GM18498 (cell line): ENCODE results near the gene MORC4.

Experiments used
- ATAC-seq: cut with Tn5 transposase; IDR thresholded peaks from one replicate; pipeline ENCODE4 v1.9.1; 2021; ENCODE audit warnings: mild to moderate bottlenecking, moderate library complexity; ENCODE audit not compliant: unreplicated experiment

Gene MORC4

DNA sequence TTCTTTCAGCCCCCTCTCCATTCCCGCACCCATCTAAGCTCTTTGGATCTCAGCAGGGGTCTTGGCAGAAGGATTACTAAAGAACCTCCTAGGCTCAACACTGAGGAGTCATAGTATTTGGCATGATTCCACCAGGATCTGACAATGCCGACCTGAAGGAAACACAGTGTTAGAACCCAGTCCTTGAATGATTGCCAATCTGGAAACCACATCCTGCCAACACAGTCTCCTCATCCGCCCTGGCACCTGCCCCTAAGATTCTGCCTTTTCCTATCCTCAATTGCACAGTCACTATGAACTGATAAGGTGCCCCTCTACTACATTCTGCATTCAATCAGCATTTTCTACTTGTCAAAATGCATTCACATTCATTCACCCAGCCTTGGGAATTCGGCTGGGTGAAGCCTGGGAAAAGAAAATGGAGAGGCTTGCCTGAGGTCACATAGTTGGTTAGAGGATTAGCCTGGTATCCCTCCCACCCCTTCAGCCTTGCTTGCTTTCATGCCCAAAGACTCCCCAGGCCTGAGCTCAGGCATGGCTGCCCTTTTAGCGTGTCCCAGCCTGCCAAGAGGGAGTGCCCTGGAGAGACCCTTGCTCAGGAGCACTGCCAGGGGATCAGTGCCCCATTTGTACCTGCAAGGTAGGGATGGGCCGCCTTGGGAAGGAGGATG, 82.0 kb downstream of the MORC4 start:
- no peak for ATAC-seq

GRCh38 chrX:106912864-106913263, 87.1 kb downstream of the MORC4 start:
- ATAC-seq = no peak

GRCh38 chrX:106906361-106906760, 93.7 kb downstream of the MORC4 start:
- no peak for ATAC-seq

DNA sequence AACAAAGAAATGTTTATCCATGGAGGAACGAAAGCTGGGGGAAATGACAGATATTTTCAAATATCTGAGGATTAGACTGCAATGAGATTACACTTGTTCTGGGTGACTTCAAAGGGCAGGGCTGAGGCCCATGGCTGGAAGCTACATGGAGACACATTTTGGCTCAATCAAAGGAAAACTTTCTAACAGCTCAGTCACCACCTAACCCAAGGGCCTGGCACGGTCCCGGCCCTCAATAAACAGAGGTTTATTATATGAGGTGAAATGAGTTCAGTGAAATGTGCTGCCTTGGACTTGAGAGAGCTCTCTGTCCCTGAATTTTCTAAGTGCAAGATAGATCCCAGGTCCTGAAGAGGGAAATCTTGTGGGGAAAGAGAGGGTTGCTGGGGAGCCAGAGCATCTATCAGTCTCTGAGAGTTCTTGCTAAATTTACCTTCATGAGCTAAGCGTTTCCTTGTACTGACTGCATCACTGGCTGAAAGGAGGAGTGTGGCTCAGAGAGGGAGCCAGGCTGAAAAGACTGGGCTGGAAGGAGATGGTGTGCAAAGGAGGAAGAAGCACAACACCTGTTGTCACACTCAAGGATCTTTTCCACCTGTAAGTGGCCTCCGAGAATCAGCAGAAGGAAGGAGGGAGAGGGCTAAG, 94.8 kb downstream of the MORC4 start:
- ATAC-seq = no peak

DNA sequence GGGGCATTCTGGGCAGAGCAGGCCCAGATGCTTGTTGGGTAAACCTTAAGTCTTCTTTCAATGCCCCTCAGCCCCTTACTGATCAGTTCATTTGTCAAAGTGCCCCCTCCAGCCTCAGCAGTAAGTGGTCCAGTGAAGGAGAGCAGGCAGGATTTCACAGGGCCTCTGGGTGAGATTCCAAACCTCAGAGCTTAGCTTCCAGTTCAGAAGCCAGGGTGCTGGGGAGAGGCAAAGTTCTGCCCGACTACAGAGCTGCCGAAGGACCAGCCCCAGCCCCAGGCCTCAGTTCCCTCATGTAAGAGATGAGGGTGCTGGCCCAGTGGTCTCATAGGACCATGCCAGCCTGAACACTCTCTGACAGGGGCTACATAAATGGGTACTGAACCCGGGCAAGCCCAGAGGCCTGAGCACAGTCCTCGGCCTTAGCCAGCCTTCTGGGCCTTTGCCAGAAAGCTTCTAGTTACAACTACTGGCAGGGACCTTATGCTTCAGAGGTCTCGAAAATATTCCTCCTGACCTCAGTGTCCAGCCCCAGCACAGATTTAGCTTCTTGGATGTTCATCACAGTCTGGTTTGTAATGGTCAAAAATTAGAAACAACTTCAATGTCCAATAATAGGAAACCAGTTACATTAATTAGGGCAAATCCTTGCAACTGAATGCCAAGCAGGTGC, 96.0 kb downstream of the MORC4 start:
- no peak for ATAC-seq

GRCh38 chrX:106903291-106903824, 96.7 kb downstream of the MORC4 start, which contains the start of gene RIPPLY1:
Gene RIPPLY1 (minus strand): TSS chrX:106903341. CDS start chrX:106903287, 54 bp downstream.
- no peak for ATAC-seq

GRCh38 chrX:106902684-106903083, 97.3 kb downstream of the MORC4 start:
- no peak for ATAC-seq

GRCh38 chrX:106901781-106902219, 98.2 kb downstream of the MORC4 start:
- ATAC-seq = no peak

- ATAC-seq = no peak
Observed at GRCh38 chrX:106901341-106901740, 98.7 kb downstream of the MORC4 start.

- ATAC-seq = no peak
Observed at GRCh38 chrX:106899841-106900240, 100.2 kb downstream of the MORC4 start.

GRCh38 chrX:106899276-106899675, 100.7 kb downstream of the MORC4 start:
- no peak for ATAC-seq

DNA sequence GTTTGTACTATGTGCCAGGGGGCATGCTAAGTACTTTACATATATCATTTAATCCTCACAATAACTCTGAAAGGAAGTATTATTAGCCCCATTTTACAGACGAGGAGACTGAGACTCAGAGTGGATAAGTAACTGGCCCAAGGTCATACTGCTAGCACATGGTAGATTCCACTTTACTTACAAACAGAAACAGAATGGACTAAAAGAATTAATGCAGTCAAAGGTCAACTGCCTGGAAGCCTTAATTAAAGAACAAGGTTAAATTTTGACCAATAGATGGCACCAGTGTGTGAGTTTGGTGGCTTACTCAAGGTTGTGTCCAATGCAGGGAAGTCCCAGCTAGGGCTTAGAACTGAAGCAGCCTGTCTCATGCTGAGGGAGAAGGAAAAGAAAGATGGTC, 101.5 kb downstream of the MORC4 start:
- no peak for ATAC-seq

- no peak for ATAC-seq
Observed at GRCh38 chrX:106897259-106897658, 102.8 kb downstream of the MORC4 start.

DNA sequence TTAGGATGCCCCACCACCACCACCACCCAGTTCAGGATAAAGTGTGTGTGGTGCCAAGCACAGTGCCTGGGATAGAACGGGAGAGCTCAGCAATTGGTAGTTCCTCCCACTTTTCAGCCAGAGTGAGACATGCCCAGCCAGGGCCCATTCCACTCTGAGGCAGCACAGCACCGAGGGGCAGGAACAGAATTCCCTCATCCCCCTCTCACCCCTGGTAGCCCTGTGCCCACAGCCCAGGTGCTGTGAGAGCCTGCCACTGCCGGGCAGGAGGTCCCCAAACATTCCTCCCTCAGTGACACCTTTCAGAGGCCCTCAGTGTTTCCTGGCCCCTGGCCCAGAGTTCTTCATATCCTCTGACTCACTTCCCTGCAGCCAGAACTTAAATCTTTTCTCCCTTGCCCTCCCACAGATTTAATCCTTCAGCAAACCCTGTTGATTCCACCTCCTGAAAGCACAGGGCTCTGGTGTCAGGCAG, 105.0 kb downstream of the MORC4 start:
- no peak for ATAC-seq

DNA sequence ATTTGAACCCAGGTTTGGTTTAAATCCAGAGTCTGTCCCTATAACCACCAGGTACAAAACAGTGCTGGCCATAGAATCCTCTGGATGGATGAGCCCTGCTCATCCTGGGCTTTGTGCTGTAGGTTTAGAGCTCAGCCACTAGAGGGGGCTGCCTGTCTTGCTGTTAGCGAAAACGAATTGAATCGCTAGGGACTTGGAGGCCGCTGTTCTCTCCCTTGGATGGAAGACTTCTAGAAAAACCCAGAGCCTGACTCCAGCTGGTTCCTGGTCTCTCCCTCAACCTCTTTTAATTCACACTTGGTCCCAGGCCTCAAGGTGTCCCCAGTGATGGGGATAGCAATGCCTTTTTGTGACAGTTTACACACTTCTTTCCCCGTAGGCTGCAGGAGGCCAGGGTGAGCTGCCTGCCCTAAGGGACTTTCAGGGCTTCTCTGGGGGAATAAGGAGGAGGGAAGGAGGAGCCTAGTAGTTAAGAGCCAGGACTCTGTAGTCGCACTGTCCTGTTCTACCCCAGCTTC, 105.6 kb downstream of the MORC4 start:
- ATAC-seq = no peak

GRCh38 chrX:106891762-106892460, 108.1 kb downstream of the MORC4 start:
- ATAC-seq = no peak
